Measurements from ENCODE around the gene PGBD5.

Gene PGBD5

DNA sequence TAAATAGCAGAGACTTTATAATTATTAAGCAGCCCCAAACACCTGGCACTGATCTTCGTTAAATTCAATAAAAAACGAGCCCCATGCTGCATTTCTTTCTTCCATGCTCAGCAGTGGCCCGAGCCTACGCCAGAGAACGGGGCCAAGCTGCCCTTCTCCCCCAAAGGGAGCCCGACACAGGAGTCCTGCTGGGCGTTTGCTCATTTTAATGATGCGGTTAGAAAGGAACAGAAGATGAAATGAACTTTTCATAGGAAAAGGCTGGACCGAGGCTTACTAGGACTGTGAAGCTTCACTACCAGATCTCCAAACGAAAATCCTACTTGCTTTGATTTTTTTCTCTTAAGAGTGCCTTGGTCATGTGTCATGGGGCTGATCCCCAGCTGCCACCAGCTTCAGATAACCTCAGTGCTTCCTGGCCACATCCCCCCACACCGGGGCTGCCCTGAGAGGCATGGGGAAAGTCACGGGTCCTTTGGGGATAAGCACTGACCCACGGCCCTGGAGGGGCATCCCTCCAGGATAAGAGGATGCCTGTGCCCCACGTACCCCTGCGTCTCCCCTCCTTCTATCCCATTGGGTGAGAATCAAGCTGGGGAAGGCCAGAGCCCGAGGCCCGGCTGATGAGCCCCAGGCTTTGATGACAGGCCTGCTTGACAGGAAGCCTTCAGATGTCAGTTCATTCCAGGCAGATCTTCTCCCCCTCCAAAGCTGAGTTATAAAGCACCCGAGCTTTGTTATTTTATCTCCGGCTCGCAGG, 34.2 kb downstream of the PGBD5 start:
- H3K4me2 ChIP-seq (ENCODE audit: low read length, poor library complexity, severe bottlenecking), result no peak overlapping the region
- no peak overlapping the region for H2BK12ac ChIP-seq (ENCODE audit: low read length in 2 of 2)
- H4K8ac ChIP-seq (ENCODE audit: low read length), result no peak overlapping the region
- H3K36me3 ChIP-seq (ENCODE audit: control insufficient read depth in 1 of 2, insufficient read depth in 2 of 2, low read depth in 1 of 2, low read length in 2 of 2), result no peaks in the 10 kb centered on the region
- 63% methylated on average over 20 of the region's 20 CpGs for WGBS
- no peak overlapping the region for H4K91ac ChIP-seq (ENCODE audit: low read length)
- no peak overlapping the region for H2BK15ac ChIP-seq (ENCODE audit: low read depth, poor library complexity, severe bottlenecking)
- no peak overlapping the region for H2BK5ac ChIP-seq (ENCODE audit: low read depth, low read length, poor library complexity, severe bottlenecking)
- H3K27me3 ChIP-seq (ENCODE audit: control insufficient read depth in 1 of 2, insufficient read depth in 1 of 2, low read length in 2 of 2), result peaks cover 0 to 18% of the 10 kb centered on the region in 2 experiments
- H3K79me1 ChIP-seq (replicated peaks; ENCODE audit: low read length, poor library complexity, severe bottlenecking), result no peaks in the 10 kb centered on the region
- no peak overlapping the region for H3K4ac ChIP-seq (ENCODE audit: low read depth in 1 of 2, low read length in 2 of 2)
- no peak overlapping the region for H3K27ac ChIP-seq (ENCODE audit: low read length, poor library complexity, severe bottlenecking)
- no peak overlapping the region for H3K14ac ChIP-seq (ENCODE audit: low read length in 2 of 2)
- H3K4me1 ChIP-seq (ENCODE audit: control insufficient read depth, insufficient read depth, low read depth, low read length), result peaks cover 3% of the 10 kb centered on the region
- no peak overlapping the region for H3K4me3 ChIP-seq (ENCODE audit: insufficient read depth in 1 of 2, low read depth in 1 of 2, low read length in 2 of 2)
- no peak for DNase-seq
- no peak overlapping the region for H3K9ac ChIP-seq (ENCODE audit: low read length)
- H3K9me3 ChIP-seq (ENCODE audit: control insufficient read depth, low read length), result no peaks in the 10 kb centered on the region
- H3K18ac ChIP-seq (ENCODE audit: low read depth in 1 of 2, low read length in 2 of 2), result no peak overlapping the region
- no peak overlapping the region for H2AFZ ChIP-seq (ENCODE audit: low read depth, low read length)
- H2BK120ac ChIP-seq (ENCODE audit: low read depth, low read length), result no peak overlapping the region
- H2AK5ac ChIP-seq (ENCODE audit: low read length, severe bottlenecking), result no peak overlapping the region
- no peak overlapping the region for H3K23ac ChIP-seq (ENCODE audit: low read length in 2 of 2)

DNA sequence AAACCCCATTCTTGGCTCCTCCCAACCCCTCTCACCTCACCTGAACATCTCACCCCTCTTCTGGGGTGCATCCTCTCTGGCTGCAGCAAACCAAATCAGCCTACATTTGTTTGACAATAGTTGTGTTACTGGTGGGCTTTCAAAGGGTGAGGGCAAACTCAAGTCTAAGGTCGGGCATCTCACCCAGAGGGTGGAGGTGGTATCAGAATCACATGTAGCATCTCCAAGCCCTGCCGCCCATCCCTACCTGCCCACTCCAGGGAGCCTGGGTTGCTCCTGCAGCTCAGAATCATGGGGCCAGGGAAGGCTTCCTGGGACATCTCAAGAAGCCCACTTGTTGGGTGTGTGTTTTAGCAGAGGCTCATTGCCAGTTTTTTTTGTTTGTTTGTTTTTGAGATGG, 35.8 kb downstream of the PGBD5 start:
- no peak overlapping the region for H2BK12ac ChIP-seq (ENCODE audit: low read length in 2 of 2)
- H3K4me2 ChIP-seq (ENCODE audit: low read length, poor library complexity, severe bottlenecking), result no peak overlapping the region
- H3K4ac ChIP-seq (ENCODE audit: low read depth in 1 of 2, low read length in 2 of 2), result no peak overlapping the region
- no peak overlapping the region for H3K23ac ChIP-seq (ENCODE audit: low read length in 2 of 2)
- no peaks in the 10 kb centered on the region for H3K9me3 ChIP-seq (ENCODE audit: control insufficient read depth, low read length)
- H4K91ac ChIP-seq (ENCODE audit: low read length), result no peak overlapping the region
- H3K36me3 ChIP-seq (ENCODE audit: control insufficient read depth in 1 of 2, insufficient read depth in 2 of 2, low read depth in 1 of 2, low read length in 2 of 2), result no peaks in the 10 kb centered on the region
- H3K4me3 ChIP-seq (ENCODE audit: insufficient read depth in 1 of 2, low read depth in 1 of 2, low read length in 2 of 2), result no peak overlapping the region
- no peaks in the 10 kb centered on the region for H3K79me1 ChIP-seq (replicated peaks; ENCODE audit: low read length, poor library complexity, severe bottlenecking)
- no peak for DNase-seq
- H2BK120ac ChIP-seq (ENCODE audit: low read depth, low read length), result no peak overlapping the region
- no peak overlapping the region for H4K8ac ChIP-seq (ENCODE audit: low read length)
- no peak overlapping the region for H2BK5ac ChIP-seq (ENCODE audit: low read depth, low read length, poor library complexity, severe bottlenecking)
- H3K18ac ChIP-seq (ENCODE audit: low read depth in 1 of 2, low read length in 2 of 2), result no peak overlapping the region
- peaks cover 0 to 18% of the 10 kb centered on the region in 2 experiments for H3K27me3 ChIP-seq (ENCODE audit: control insufficient read depth in 1 of 2, insufficient read depth in 1 of 2, low read length in 2 of 2)
- H2BK15ac ChIP-seq (ENCODE audit: low read depth, poor library complexity, severe bottlenecking), result no peak overlapping the region
- 78% methylated on average over 1 of the region's 2 CpGs for WGBS
- H3K27ac ChIP-seq (ENCODE audit: low read length, poor library complexity, severe bottlenecking), result no peak overlapping the region
- no peak overlapping the region for H3K9ac ChIP-seq (ENCODE audit: low read length)
- no peak overlapping the region for H2AK5ac ChIP-seq (ENCODE audit: low read length, severe bottlenecking)
- H3K4me1 ChIP-seq (ENCODE audit: control insufficient read depth, insufficient read depth, low read depth, low read length), result peaks cover 3% of the 10 kb centered on the region
- H3K14ac ChIP-seq (ENCODE audit: low read length in 2 of 2), result no peak overlapping the region
- H2AFZ ChIP-seq (ENCODE audit: low read depth, low read length), result no peak overlapping the region

DNA sequence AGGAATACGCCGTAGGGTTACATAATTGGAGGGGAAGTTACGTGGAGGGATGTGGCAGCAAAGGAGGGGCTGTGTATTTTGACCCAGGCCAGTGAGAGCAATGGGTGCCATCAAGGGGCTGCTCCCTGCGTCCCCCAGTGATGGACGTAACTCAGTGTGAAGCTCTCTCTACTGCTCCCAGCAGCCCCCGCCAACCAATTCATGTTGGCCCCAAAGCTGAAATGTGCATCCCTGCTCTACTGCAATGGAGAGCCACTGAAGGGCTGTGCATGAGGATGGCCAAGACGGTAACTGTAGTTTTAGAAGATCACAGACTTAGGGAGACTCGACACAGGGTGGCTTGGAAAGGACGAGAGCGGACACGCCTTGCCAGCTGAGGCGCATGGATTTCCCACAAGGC, 38.3 kb downstream of the PGBD5 start:
- Histone ChIP-seq H2BK120ac (ENCODE audit: low read depth, low read length) (no peak overlapping the region), H3K9me3 (ENCODE audit: control insufficient read depth, low read length) (no peaks in the 10 kb centered on the region), H2BK5ac (ENCODE audit: low read depth, low read length, poor library complexity, severe bottlenecking) (no peak overlapping the region), H4K8ac (ENCODE audit: low read length) (no peak overlapping the region), H3K4me3 (ENCODE audit: insufficient read depth in 1 of 2, low read depth in 1 of 2, low read length in 2 of 2) (no peak overlapping the region), H3K4me2 (ENCODE audit: low read length, poor library complexity, severe bottlenecking) (no peak overlapping the region), H2BK12ac (ENCODE audit: low read length in 2 of 2) (no peak overlapping the region), H3K27ac (ENCODE audit: low read length, poor library complexity, severe bottlenecking) (no peak overlapping the region), H3K23ac (ENCODE audit: low read length in 2 of 2) (no peak overlapping the region), H3K27me3 (ENCODE audit: control insufficient read depth in 1 of 2, insufficient read depth in 1 of 2, low read length in 2 of 2) (peaks cover 0 to 15% of the 10 kb centered on the region in 2 experiments), H3K36me3 (ENCODE audit: control insufficient read depth in 1 of 2, insufficient read depth in 2 of 2, low read depth in 1 of 2, low read length in 2 of 2) (no peaks in the 10 kb centered on the region), H2AK5ac (ENCODE audit: low read length, severe bottlenecking) (no peak overlapping the region), H3K4me1 (ENCODE audit: control insufficient read depth, insufficient read depth, low read depth, low read length) (peaks cover 3% of the 10 kb centered on the region), H3K18ac (ENCODE audit: low read depth in 1 of 2, low read length in 2 of 2) (no peak overlapping the region), H3K9ac (ENCODE audit: low read length) (no peak overlapping the region), H3K4ac (ENCODE audit: low read depth in 1 of 2, low read length in 2 of 2) (no peak overlapping the region), H2BK15ac (ENCODE audit: low read depth, poor library complexity, severe bottlenecking) (no peak overlapping the region), H4K91ac (ENCODE audit: low read length) (no peak overlapping the region), H3K14ac (ENCODE audit: low read length in 2 of 2) (no peak overlapping the region), H2AFZ (ENCODE audit: low read depth, low read length) (no peak overlapping the region), H3K79me1 (replicated peaks; ENCODE audit: low read length, poor library complexity, severe bottlenecking) (no peaks in the 10 kb centered on the region)
- WGBS, result 93% methylated on average over 12 of the region's 12 CpGs
- DNase-seq, result no peak

DNA sequence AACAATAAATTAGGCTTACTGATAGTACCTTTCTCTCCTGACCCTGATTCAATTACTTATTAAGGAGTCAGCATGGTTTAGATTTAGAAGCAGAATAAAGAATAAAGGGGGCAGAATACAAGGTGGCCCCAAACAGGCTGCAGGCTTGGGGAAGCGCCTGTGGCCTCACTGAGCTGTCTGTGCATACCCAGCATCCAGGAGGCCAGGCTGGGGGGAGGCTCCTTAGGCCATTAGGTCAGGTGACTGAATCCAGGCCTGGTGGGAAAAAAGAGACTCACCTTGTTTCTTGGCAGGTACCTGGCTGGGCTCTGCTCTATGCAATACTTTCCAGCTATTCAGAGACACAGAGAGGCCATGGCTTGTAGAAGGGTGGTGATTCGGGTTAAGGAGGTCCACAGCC, 38.8 kb downstream of the PGBD5 start:
- no peak overlapping the region for H3K14ac ChIP-seq (ENCODE audit: low read length in 2 of 2)
- H2BK5ac ChIP-seq (ENCODE audit: low read depth, low read length, poor library complexity, severe bottlenecking), result no peak overlapping the region
- 87% methylated on average over 2 of the region's 2 CpGs for WGBS
- no peak overlapping the region for H4K8ac ChIP-seq (ENCODE audit: low read length)
- no peak overlapping the region for H2BK12ac ChIP-seq (ENCODE audit: low read length in 2 of 2)
- DNase-seq, result no peak
- H3K18ac ChIP-seq (ENCODE audit: low read depth in 1 of 2, low read length in 2 of 2), result no peak overlapping the region
- no peaks in the 10 kb centered on the region for H3K79me1 ChIP-seq (replicated peaks; ENCODE audit: low read length, poor library complexity, severe bottlenecking)
- no peak overlapping the region for H2BK15ac ChIP-seq (ENCODE audit: low read depth, poor library complexity, severe bottlenecking)
- no peak overlapping the region for H3K4me2 ChIP-seq (ENCODE audit: low read length, poor library complexity, severe bottlenecking)
- peaks cover 0 to 9% of the 10 kb centered on the region in 2 experiments for H3K27me3 ChIP-seq (ENCODE audit: control insufficient read depth in 1 of 2, insufficient read depth in 1 of 2, low read length in 2 of 2)
- H3K4me1 ChIP-seq (ENCODE audit: control insufficient read depth, insufficient read depth, low read depth, low read length), result peaks cover 4% of the 10 kb centered on the region
- H4K91ac ChIP-seq (ENCODE audit: low read length), result no peak overlapping the region
- no peak overlapping the region for H3K4me3 ChIP-seq (ENCODE audit: insufficient read depth in 1 of 2, low read depth in 1 of 2, low read length in 2 of 2)
- no peak overlapping the region for H2AFZ ChIP-seq (ENCODE audit: low read depth, low read length)
- H3K9ac ChIP-seq (ENCODE audit: low read length), result no peak overlapping the region
- H3K36me3 ChIP-seq (ENCODE audit: control insufficient read depth in 1 of 2, insufficient read depth in 2 of 2, low read depth in 1 of 2, low read length in 2 of 2), result no peaks in the 10 kb centered on the region
- H3K27ac ChIP-seq (ENCODE audit: low read length, poor library complexity, severe bottlenecking), result no peak overlapping the region
- no peak overlapping the region for H2AK5ac ChIP-seq (ENCODE audit: low read length, severe bottlenecking)
- no peaks in the 10 kb centered on the region for H3K9me3 ChIP-seq (ENCODE audit: control insufficient read depth, low read length)
- no peak overlapping the region for H2BK120ac ChIP-seq (ENCODE audit: low read depth, low read length)
- H3K4ac ChIP-seq (ENCODE audit: low read depth in 1 of 2, low read length in 2 of 2), result no peak overlapping the region
- H3K23ac ChIP-seq (ENCODE audit: low read length in 2 of 2), result no peak overlapping the region
